H1 (cell line): Measurements from ENCODE around the gene MT1B. TPM values are rescaled to one million over a fixed set of nuclear protein-coding genes. Genes with fewer than 3 reads are reported as not detected.
A peak's percentile ranks its signal among the peaks of the same experiment; 100 is the strongest.
"Not testable (repeated sequence)": the region's sequence is repeated elsewhere in the genome, so short reads cannot be mapped to it uniquely, and the experiment has no call there.

Source experiments
- CTCF ChIA-PET: fragments of 300-600 bp; sonication (Branson Sonifier 250); formaldehyde crosslinking; loops from one replicate; lab custom pipeline; 2021; ENCODE audit not compliant: partially characterized antibody; lab: Charles Lee
- POLR2A ChIA-PET: fragments of 300-600 bp; sonication (Branson Sonifier 250); formaldehyde crosslinking; loops from one replicate; lab custom pipeline; 2021; ENCODE audit warnings: inconsistent platforms; ENCODE audit not compliant: partially characterized antibody; lab: Charles Lee
- DNase-seq, 2 experiments: peaks; one replicate each; pipeline versions ENCODE4 v3.0.0 to v3.0.0-alpha.2; 2010 to 2022; ENCODE audit warnings: low spot score in 2 of 2, low read depth in 1 of 2, mixed read lengths in 1 of 2
- FAIRE-seq: peaks from 2 replicates; lab custom pipeline; 2011; peaks lifted over from hg19 to GRCh38; lab: Jason Lieb, UNC
- H2AFZ ChIP-seq: 2 replicates; pipeline ENCODE4 v1.8.1; 2012; ENCODE audit warnings: low read length, inconsistent platforms
- H2AK5ac ChIP-seq: 2 replicates; pipeline ENCODE4 v1.6.1; 2013; ENCODE audit warnings: low read depth, low read length
- H2BK120ac ChIP-seq: replicated peaks from 2 replicates; pipeline ENCODE3; 2013; ENCODE audit warnings: low read depth, low read length, inconsistent platforms
- H2BK12ac ChIP-seq: 2 replicates; pipeline ENCODE4 v1.6.1; 2013; ENCODE audit warnings: low read depth, low read length
- H2BK15ac ChIP-seq: 2 replicates; pipeline ENCODE4 v1.6.1; 2013; ENCODE audit warnings: low read length
- H2BK20ac ChIP-seq: 2 replicates; pipeline ENCODE4 v1.6.1; 2013; ENCODE audit warnings: low read length
- H2BK5ac ChIP-seq: 2 replicates; pipeline ENCODE4 v1.6.1; 2013; ENCODE audit warnings: low read depth, low read length
- H3K14ac ChIP-seq: 2 replicates; pipeline ENCODE4 v1.6.1; 2013; ENCODE audit warnings: inconsistent platforms; ENCODE audit not compliant: insufficient read length
- H3K18ac ChIP-seq: 2 replicates; pipeline ENCODE4 v1.6.1; 2013; ENCODE audit warnings: low read length; ENCODE audit errors: extremely low read depth
- H3K23ac ChIP-seq: 2 replicates; pipeline ENCODE4 v1.6.1; 2013; ENCODE audit warnings: inconsistent platforms; ENCODE audit not compliant: insufficient read length
- H3K23me2 ChIP-seq: 2 replicates; pipeline ENCODE4 v1.6.1; 2013; ENCODE audit warnings: low read depth, low read length
- H3K27ac ChIP-seq: 2 replicates; pipeline ENCODE4 v1.6.1; 2011; ENCODE audit warnings: low read depth, low read length, inconsistent platforms
- H3K27me3 ChIP-seq, 4 experiments: replicated peaks in 1 of 4; 1 replicate in 1 of 4; 2 replicates in 3 of 4; pipeline versions ENCODE4 v1.6.1 to v1.8.1; 2011 to 2013; ENCODE audit warnings: low read length in 3 of 4, mild to moderate bottlenecking in 3 of 4, inconsistent platforms in 2 of 4, mixed read lengths in 2 of 4, moderate library complexity in 1 of 4; ENCODE audit not compliant: control insufficient read depth in 3 of 4, insufficient read depth in 3 of 4; ENCODE audit errors: extremely low read depth in 1 of 4
- H3K36me3 ChIP-seq, 4 experiments: 2 replicates each; pipeline versions ENCODE4 v1.6.1 to v1.8.1; 2011 to 2013; ENCODE audit warnings: mild to moderate bottlenecking in 4 of 4, low read length in 3 of 4, moderate library complexity in 2 of 4, control low read depth in 1 of 4, inconsistent platforms in 1 of 4; ENCODE audit not compliant: insufficient read depth in 4 of 4, control insufficient read depth in 2 of 4
- H3K4ac ChIP-seq: replicated peaks from 2 replicates; pipeline ENCODE3; 2013; ENCODE audit warnings: low read length, low read depth, mixed read lengths, inconsistent platforms; ENCODE audit not compliant: insufficient read length
- H3K4me1 ChIP-seq, 4 experiments: replicated peaks in 1 of 4; 1 replicate in 1 of 4; 2 replicates in 3 of 4; pipeline versions ENCODE4 v1.6.1 to v1.8.1; 2011 to 2013; ENCODE audit warnings: low read length in 3 of 4, inconsistent platforms in 2 of 4, mixed read lengths in 1 of 4; ENCODE audit not compliant: insufficient read depth in 4 of 4, control insufficient read depth in 3 of 4
- H3K4me2 ChIP-seq, 2 experiments: 2 replicates each; pipeline versions ENCODE4 v1.6.1 to v1.8.1; 2011 to 2013; ENCODE audit warnings: low read depth in 2 of 2, low read length in 2 of 2, control low read depth in 1 of 2, inconsistent platforms in 1 of 2, mild to moderate bottlenecking in 1 of 2; ENCODE audit not compliant: insufficient read depth in 1 of 2
- H3K4me3 ChIP-seq, 4 experiments: fragments of 200-600, 300-600 bp in 1 of 4; sonication (generic), shearing (Covaris generic), sonication (Bioruptor Twin) in 1 of 4; 2 replicates each; pipeline versions ENCODE4 v1.5.1 to v1.8.1; 2011 to 2016; ENCODE audit warnings: low read length in 4 of 4, low read depth in 3 of 4, control low read depth in 2 of 4, inconsistent platforms in 2 of 4, mild to moderate bottlenecking in 2 of 4, mixed read lengths in 1 of 4, moderate library complexity in 1 of 4; ENCODE audit not compliant: insufficient read depth in 2 of 4; ENCODE audit errors: extremely low read depth in 1 of 4
- H3K56ac ChIP-seq: replicated peaks from 2 replicates; pipeline ENCODE3; 2013; ENCODE audit warnings: low read depth, mild to moderate bottlenecking, mixed read lengths, low read length, inconsistent platforms; ENCODE audit not compliant: insufficient read length
- H3K79me1 ChIP-seq: 2 replicates; pipeline ENCODE4 v1.6.1; 2013; ENCODE audit warnings: low read depth, low read length, control low read depth
- H3K79me2 ChIP-seq, 2 experiments: 2 replicates each; pipeline versions ENCODE4 v1.6.1 to v1.8.1; 2012 to 2013; ENCODE audit warnings: low read length in 2 of 2, mild to moderate bottlenecking in 2 of 2, inconsistent platforms in 1 of 2; ENCODE audit not compliant: insufficient read depth in 2 of 2, control insufficient read depth in 1 of 2
- H3K9ac ChIP-seq, 4 experiments: replicated peaks in 1 of 4; 1 replicate in 1 of 4; 2 replicates in 3 of 4; pipeline versions ENCODE4 v1.6.1 to v1.8.1; 2011 to 2013; ENCODE audit warnings: low read depth in 3 of 4, low read length in 3 of 4, control low read depth in 2 of 4, mild to moderate bottlenecking in 2 of 4, moderate library complexity in 2 of 4, inconsistent platforms in 1 of 4; ENCODE audit errors: extremely low read depth in 1 of 4
- H3K9me3 ChIP-seq, 2 experiments: 2 replicates each; pipeline versions ENCODE4 v1.6.1 to v1.8.1; 2012 to 2013; ENCODE audit warnings: mild to moderate bottlenecking in 2 of 2, moderate library complexity in 2 of 2, control low read depth in 1 of 2, inconsistent platforms in 1 of 2, low read depth in 1 of 2, low read length in 1 of 2, mixed read lengths in 1 of 2; ENCODE audit not compliant: insufficient read depth in 2 of 2
- H4K20me1 ChIP-seq, 2 experiments: replicated peaks in 1 of 2; 2 replicates each; pipeline versions ENCODE3 to v1.8.1; 2011 to 2013; ENCODE audit warnings: inconsistent platforms in 2 of 2, low read length in 2 of 2, mild to moderate bottlenecking in 1 of 2; ENCODE audit not compliant: insufficient read depth in 2 of 2, control insufficient read depth in 1 of 2
- H4K5ac ChIP-seq: 2 replicates; pipeline ENCODE4 v1.6.1; 2013; ENCODE audit warnings: low read length, low read depth, mixed read lengths, inconsistent platforms; ENCODE audit not compliant: insufficient read length
- H4K8ac ChIP-seq: 2 replicates; pipeline ENCODE4 v1.8.0; 2013; ENCODE audit warnings: mild to moderate bottlenecking, moderate library complexity, low read length, inconsistent platforms; ENCODE audit not compliant: insufficient read depth; ENCODE audit errors: extremely low read depth
- H4K91ac ChIP-seq: replicated peaks from 2 replicates; pipeline ENCODE3; 2013; ENCODE audit warnings: low read length, mixed read lengths, inconsistent platforms; ENCODE audit not compliant: insufficient read length
- MAX ChIP-seq: IDR thresholded peaks from 2 replicates; pipeline ENCODE4 v1.6.1; 2012; ENCODE audit warnings: inconsistent platforms
- WGBS, 2 experiments: shearing (Covaris generic) in 1 of 2; methylation state at CpG; one replicate each; pipeline versions ENCODE4 v1.1.6 to v1.1.7; 2013 to 2015; ENCODE audit warnings: low lambda C conversion rate in 2 of 2, mixed read lengths in 2 of 2, inconsistent platforms in 1 of 2, low coverage in 1 of 2, missing lambda C conversion rate in 1 of 2; ENCODE audit not compliant: insufficient replicate concordance in 2 of 2, insufficient coverage in 1 of 2, insufficient read length in 1 of 2; ENCODE audit errors: extremely low coverage in 1 of 2, missing lambda C conversion rate in 1 of 2; 5-methylcytosine and 5-hydroxymethylcytosine counted together
- polyA plus RNA-seq, 7 experiments: library from polyadenylated mRNA; depleted of rRNA in 3 of 7; stranded (reverse) in 5 of 7; unstranded in 2 of 7; fragments of >200 nt in 5 of 7; fragments of 200-250 nt in 2 of 7; gene quantifications; 1 replicate in 5 of 7; 2 replicates in 1 of 7; 4 replicates in 1 of 7; pipeline versions ENCODE4 v1.2.1 to v1.2.3, GENCODE V29; 2011 to 2013; ENCODE audit warnings: missing spikeins in 2 of 7, mixed read lengths in 2 of 7
- total RNA-seq: library from RNA; stranded (reverse); fragmentation: NEBNext Ultra II Directional; extraction: Animal tissue kit (Norgen Biotek cat#: 25700); gene quantifications from 2 replicates; pipeline ENCODE4 v1.2.1, GENCODE V29; 2021

Gene MT1B
- total and polyA plus RNA-seq, 2 of the 8 experiments (the other 6 are each of a cell fraction or from before 2014, with no cell fraction given), result not detected

DNA sequence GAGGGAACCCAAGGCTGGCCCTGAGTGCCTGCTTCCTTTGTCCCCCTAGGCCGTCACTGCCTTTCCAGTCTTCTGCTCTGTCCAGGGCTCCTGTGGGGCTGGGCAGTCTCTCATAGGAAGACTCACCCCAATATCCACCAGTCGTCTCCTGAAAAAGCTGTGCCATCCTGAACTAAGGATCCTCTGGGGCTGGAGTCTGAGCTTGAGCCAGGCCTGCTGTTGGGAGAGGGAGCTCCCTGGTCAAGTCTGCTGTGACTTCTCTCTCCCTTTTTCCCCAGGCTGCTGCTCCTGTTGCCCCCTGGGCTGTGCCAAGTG lies 18.9 kb downstream of the MT1B start (continued):
- TF ChIP-seq MAX, result no peak

- peak; percentile 69 for FAIRE-seq
- H3K4me2 ChIP-seq, H3K79me1 ChIP-seq, H2BK5ac ChIP-seq, H4K91ac ChIP-seq, H3K9ac ChIP-seq, H3K14ac ChIP-seq, H4K8ac ChIP-seq, H4K5ac ChIP-seq, H3K27ac ChIP-seq, H3K36me3 ChIP-seq, H3K4ac ChIP-seq, H3K79me2 ChIP-seq, H3K23ac ChIP-seq, H3K56ac ChIP-seq, H3K4me3 ChIP-seq, H2AK5ac ChIP-seq, H3K9me3 ChIP-seq, H2BK15ac ChIP-seq, H3K18ac ChIP-seq, DNase-seq, H4K20me1 ChIP-seq, H2AFZ ChIP-seq, H2BK20ac ChIP-seq, H2BK120ac ChIP-seq: not testable (repeated sequence)
- 82% methylated on average over 2 of the region's 2 CpGs; no CpG with 5 or more reads in 1 of the 2 experiments for WGBS, 2 experiments
- Histone ChIP-seq H2BK12ac (peak overlapping the region; percentile 64; the same call in 1 of the 2 replicates), H3K4me1 (peaks cover 3 to 22% (median 17%) of the 10 kb centered on the region in 4 experiments), H3K27me3 (peaks cover 53 to 82% (median 68%) of the 10 kb centered on the region in 4 experiments), H3K23me2 (peaks cover 10% of the 10 kb centered on the region; the same call in 1 of the 2 replicates)
- CTCF ChIA-PET, result interaction anchor here (1.1 to 4.6 kb wide), 6 partner anchors 10 to 185 kb away, joined by 3 to 62 read pairs (median 6); no protein-coding TSS in a partner anchor
- POLR2A ChIA-PET, result interaction anchor here (8.9 to 13.9 kb wide), 2 partner anchors 9 to 17 kb away, joined by 74 to 205 read pairs; partner anchors contain the start of genes MT1B, MT1F and MT1X
These were observed 20.0 kb downstream of the MT1B start for GRCh38 chr16:56671691-56672090.
